SK-N-SH (cell line): Measurements from ENCODE around the gene ATF4.

Source experiments
- CTCF ChIP-seq: fragments of 200-600 bp; sonication (generic); IDR thresholded peaks from 2 replicates; pipeline ENCODE4 v1.6.1; 2017; ENCODE audit warnings: antibody characterized with exemption, mild to moderate bottlenecking, moderate library complexity
- TF ChIP-seq, protein P1 (sequence below): IDR thresholded peaks from 2 replicates; pipeline ENCODE4 v1.4.0; 2012; ENCODE audit warnings: low read depth

GRCh38 chr22:39526736-39527171 is 6.4 kb downstream of the ATF4 start:
- no peak for TF ChIP-seq CTCF
- TF ChIP-seq, protein P1, sequence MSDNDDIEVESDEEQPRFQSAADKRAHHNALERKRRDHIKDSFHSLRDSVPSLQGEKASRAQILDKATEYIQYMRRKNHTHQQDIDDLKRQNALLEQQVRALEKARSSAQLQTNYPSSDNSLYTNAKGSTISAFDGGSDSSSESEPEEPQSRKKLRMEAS, result no peak
